HG03135 (cell line): ENCODE results near the gene EXOSC9.

Experiments
- ATAC-seq: cut with Tn5 transposase; IDR thresholded peaks from one replicate; pipeline ENCODE4 v1.9.1; 2021; ENCODE audit warnings: mild to moderate bottlenecking, moderate library complexity; ENCODE audit not compliant: unreplicated experiment

Gene EXOSC9

GRCh38 chr4:121788896-121789295, 12.2 kb upstream of the EXOSC9 start:
- peak; percentile 65 for ATAC-seq

GRCh38 chr4:121789455-121789854, 11.7 kb upstream of the EXOSC9 start:
- ATAC-seq: no peak

- no peak for ATAC-seq
Observed at GRCh38 chr4:121789960-121790829, 10.9 kb upstream of the EXOSC9 start.

GRCh38 chr4:121790976-121791375, 10.1 kb upstream of the EXOSC9 start:
- no peak for ATAC-seq

- no peak for ATAC-seq
Observed at GRCh38 chr4:121791481-121791880, 9.6 kb upstream of the EXOSC9 start.

GRCh38 chr4:121792966-121793365, 8.2 kb upstream of the EXOSC9 start:
- no peak for ATAC-seq

- ATAC-seq: no peak
Observed at GRCh38 chr4:121794505-121795188, 6.5 kb upstream of the EXOSC9 start.

GRCh38 chr4:121796283-121796682, 4.8 kb upstream of the EXOSC9 start:
- no peak for ATAC-seq

- ATAC-seq: no peak
Observed at GRCh38 chr4:121799208-121799823, 1.8 kb upstream of the EXOSC9 start.

GRCh38 chr4:121799867-121800501, 1.1 kb upstream of the EXOSC9 start:
- no peak for ATAC-seq

GRCh38 chr4:121800638-121800960, 524 bp upstream of the EXOSC9 start:
- ATAC-seq: peak; percentile 26

GRCh38 chr4:121801715-121802075, 572 bp downstream of the EXOSC9 start:
- no peak for ATAC-seq

GRCh38 chr4:121806411-121806810, 5.3 kb downstream of the EXOSC9 start:
- no peak for ATAC-seq

- no peak for ATAC-seq
Observed at GRCh38 chr4:121811122-121811521, 10.0 kb downstream of the EXOSC9 start.

GRCh38 chr4:121814756-121815155, 13.6 kb downstream of the EXOSC9 start:
- ATAC-seq: no peak

- ATAC-seq: no peak
Observed at GRCh38 chr4:121817006-121817405, 15.9 kb downstream of the EXOSC9 start.

- ATAC-seq: no peak
Observed at GRCh38 chr4:121817701-121818100, 16.6 kb downstream of the EXOSC9 start.

- no peak for ATAC-seq
Observed at GRCh38 chr4:121818215-121818614, 17.1 kb downstream of the EXOSC9 start.

GRCh38 chr4:121819216-121819965, 18.3 kb downstream of the EXOSC9 start:
- no peak for ATAC-seq

GRCh38 chr4:121822047-121822446, 20.9 kb downstream of the EXOSC9 start:
- ATAC-seq: no peak
